Activated T-helper 17 cell treated with anti-CD3 and anti-CD28 coated beads, Interleukin-2, amount 50 U/mL, for 72 hours (primary cell): ENCODE measurements around the gene POU2F3. TPM values are rescaled to one million over a fixed set of nuclear protein-coding genes. Genes with fewer than 3 reads are reported as not detected.

Source experiments
- ATAC-seq: fragments of 150-1000 bp; cut with Tn5 transposase; replicated peaks from 2 replicates; pipeline ENCODE4 v1.10.0; 2021; ENCODE audit warnings: mild to moderate bottlenecking, moderate library complexity
- H3K27ac Mint-ChIP-seq: one replicate; pipeline ENCODE4 v1.8.0; 2022; ENCODE audit warnings: mixed read lengths
- H3K27me3 Mint-ChIP-seq: one replicate; pipeline ENCODE4 v1.8.0; 2022; ENCODE audit warnings: mixed read lengths
- H3K36me3 Mint-ChIP-seq: one replicate; pipeline ENCODE4 v1.8.0; 2022; ENCODE audit warnings: low read depth, mild to moderate bottlenecking, mixed read lengths
- H3K4me1 Mint-ChIP-seq: one replicate; pipeline ENCODE4 v1.8.0; 2022; ENCODE audit warnings: mixed read lengths
- H3K4me3 Mint-ChIP-seq: one replicate; pipeline ENCODE4 v1.8.0; 2022; ENCODE audit warnings: mild to moderate bottlenecking, mixed read lengths
- H3K9me3 Mint-ChIP-seq: one replicate; pipeline ENCODE4 v1.8.0; 2022; ENCODE audit warnings: mixed read lengths
- total RNA-seq, 2 donors: library from RNA; stranded (reverse); gene quantifications; one replicate each; pipeline ENCODE4 v1.2.3, GENCODE V29; 2022

POU2F3 gene
- under 1 TPM in 1 of 2 donors, not detected in 1; 0.13 TPM for total RNA-seq

DNA sequence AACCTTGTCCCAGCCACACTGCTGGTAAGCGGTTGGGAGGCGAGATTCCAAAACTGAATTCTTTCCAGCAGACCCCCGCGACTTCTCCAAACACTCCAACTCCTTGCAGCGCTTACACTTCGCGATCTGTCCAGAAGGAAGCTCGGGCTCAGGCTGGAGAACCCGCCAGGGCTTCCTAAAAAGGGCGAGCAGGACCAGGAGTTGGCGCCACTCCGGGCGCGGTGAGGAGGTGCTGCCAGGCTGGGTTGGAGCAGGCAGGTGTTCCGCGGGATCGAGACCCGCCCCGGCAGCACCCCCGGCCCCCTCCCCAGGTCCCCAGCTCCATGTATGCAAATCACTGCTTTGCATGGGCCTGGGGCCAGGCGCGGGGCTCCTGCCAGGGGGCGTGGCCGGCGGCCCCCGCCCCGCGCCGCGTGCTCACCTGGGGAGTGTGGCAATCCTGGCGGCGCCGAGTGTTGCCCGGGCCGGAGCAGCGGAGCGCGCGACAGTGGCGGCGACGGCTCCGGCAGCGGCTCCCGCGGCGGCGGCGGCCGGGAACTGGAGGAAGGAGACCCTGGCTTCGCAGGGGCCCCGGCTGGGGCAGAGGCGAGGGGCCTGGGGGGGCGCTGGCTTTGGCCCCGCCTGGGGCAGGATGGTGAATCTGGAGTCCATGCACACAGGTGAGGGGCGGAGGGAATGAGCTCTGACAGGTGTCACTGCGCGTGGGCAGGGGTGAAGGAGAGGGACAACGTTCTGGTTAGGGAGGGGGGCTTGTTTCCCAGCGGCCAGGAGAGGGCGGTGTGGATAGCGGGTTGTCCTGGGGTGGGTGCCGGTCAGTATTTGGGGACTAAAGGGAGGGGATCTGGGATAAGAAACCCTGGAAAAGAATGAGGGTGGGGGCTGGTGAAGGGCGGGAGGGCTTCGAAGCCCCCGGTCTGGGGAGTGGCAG, at the start of gene POU2F3:
Gene POU2F3 (plus strand): TSS at position 428 of the 928 bp plus-strand sequence. CDS start 204 bp downstream, at position 632.
- ATAC-seq: no peak
- peaks cover 65% of the 10 kb centered on the region for H3K27me3 Mint-ChIP-seq

DNA sequence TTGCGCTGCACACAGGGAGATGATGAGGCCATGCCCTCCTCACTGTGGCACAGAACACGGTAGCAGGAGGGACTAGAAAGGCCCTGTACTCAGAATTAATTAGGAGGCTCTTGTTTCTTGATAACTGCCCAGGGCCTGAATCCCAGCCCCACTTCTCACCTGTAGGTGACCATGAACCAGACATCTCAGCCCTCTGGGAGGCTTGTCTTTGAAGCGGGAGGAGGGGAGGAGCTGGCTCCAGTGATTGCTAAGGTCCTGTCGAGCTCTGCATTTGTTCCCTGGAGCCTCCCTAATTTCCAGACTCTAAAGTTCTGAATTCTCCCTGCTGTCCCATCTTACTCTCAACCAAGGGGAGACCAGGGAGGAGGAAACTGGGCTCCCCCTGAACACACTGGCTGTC, 48.9 kb upstream of the POU2F3 start:
- Mint-ChIP-seq H3K36me3 (no peaks in the 10 kb centered on the region), H3K27ac (no peak overlapping the region), H3K27me3 (peaks cover 4% of the 10 kb centered on the region), H3K9me3 (no peaks in the 10 kb centered on the region), H3K4me1 (peaks cover 10% of the 10 kb centered on the region), H3K4me3 (no peak overlapping the region)
- ATAC-seq: no peak

More for the DNA sequence above, at the start of gene POU2F3:
- Mint-ChIP-seq H3K4me1 (no peaks in the 10 kb centered on the region), H3K9me3 (no peaks in the 10 kb centered on the region), H3K4me3 (no peak within 1 kb of the TSS), H3K36me3 (no peaks in the 10 kb centered on the region), H3K27ac (no peak within 1 kb of the TSS)

GRCh38 chr11:120192831-120193625, 46.9 kb upstream of the POU2F3 start:
- H3K27ac Mint-ChIP-seq: no peak overlapping the region
- peaks cover 4% of the 10 kb centered on the region for H3K27me3 Mint-ChIP-seq
- no peaks in the 10 kb centered on the region for H3K4me1 Mint-ChIP-seq
- no peak overlapping the region for H3K4me3 Mint-ChIP-seq
- no peak for ATAC-seq
- H3K9me3 Mint-ChIP-seq: no peaks in the 10 kb centered on the region
- H3K36me3 Mint-ChIP-seq: no peaks in the 10 kb centered on the region

DNA sequence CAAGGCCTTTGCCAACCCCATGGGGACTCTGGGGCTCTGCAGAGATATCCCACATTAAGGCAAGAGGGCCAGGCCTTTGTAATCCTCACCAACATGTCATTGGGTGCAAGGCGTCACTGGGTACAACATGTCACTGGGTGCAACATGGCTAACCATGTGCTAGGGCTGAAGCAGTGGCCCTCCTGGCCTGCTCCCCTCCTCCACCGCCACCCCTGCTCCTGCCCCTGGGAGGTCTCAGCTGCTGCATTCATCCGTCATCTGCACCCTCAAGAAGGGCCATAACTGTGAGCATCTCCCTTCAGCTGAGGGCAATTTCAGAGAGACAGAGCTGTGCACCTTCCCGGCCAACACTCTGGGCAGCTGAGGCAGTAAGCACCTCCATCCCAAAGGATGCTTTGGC, 45.8 kb upstream of the POU2F3 start:
- ATAC-seq: no peak
- H3K9me3 Mint-ChIP-seq: no peaks in the 10 kb centered on the region
- no peak overlapping the region for H3K4me3 Mint-ChIP-seq
- H3K27me3 Mint-ChIP-seq: peaks cover 4% of the 10 kb centered on the region
- H3K36me3 Mint-ChIP-seq: no peaks in the 10 kb centered on the region
- H3K4me1 Mint-ChIP-seq: no peaks in the 10 kb centered on the region
- no peak overlapping the region for H3K27ac Mint-ChIP-seq

- ATAC-seq: no peak
- no peaks in the 10 kb centered on the region for H3K36me3 Mint-ChIP-seq
- no peaks in the 10 kb centered on the region for H3K4me1 Mint-ChIP-seq
- H3K27me3 Mint-ChIP-seq: peaks cover 13% of the 10 kb centered on the region
- H3K9me3 Mint-ChIP-seq: no peaks in the 10 kb centered on the region
- no peak overlapping the region for H3K4me3 Mint-ChIP-seq
- no peak overlapping the region for H3K27ac Mint-ChIP-seq
Observed at GRCh38 chr11:120195601-120196320, 44.2 kb upstream of the POU2F3 start.

DNA sequence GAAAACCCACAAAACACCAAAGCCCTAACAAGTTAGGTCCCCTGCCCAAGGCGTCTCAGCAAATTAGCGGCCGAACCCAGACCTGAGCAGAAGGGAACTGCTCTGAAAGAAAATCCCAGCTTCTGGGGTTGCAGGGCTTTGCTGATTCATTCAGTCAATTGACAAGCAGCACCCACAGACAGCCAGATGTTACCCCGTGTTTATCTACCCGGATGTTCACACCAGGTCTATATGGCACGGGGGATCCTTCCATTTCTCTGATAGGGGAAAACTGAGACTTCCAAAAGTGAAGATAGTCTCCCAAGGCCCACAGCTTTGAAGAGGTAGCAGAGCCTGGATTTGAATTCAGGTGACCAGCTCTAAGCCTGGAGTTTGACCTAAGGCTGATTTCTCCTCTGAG, 43.1 kb upstream of the POU2F3 start:
- no peak for ATAC-seq
- no peaks in the 10 kb centered on the region for H3K36me3 Mint-ChIP-seq
- H3K9me3 Mint-ChIP-seq: no peaks in the 10 kb centered on the region
- H3K4me3 Mint-ChIP-seq: no peak overlapping the region
- no peaks in the 10 kb centered on the region for H3K4me1 Mint-ChIP-seq
- peaks cover 11% of the 10 kb centered on the region for H3K27me3 Mint-ChIP-seq
- H3K27ac Mint-ChIP-seq: no peak overlapping the region

GRCh38 chr11:120197251-120197891, 42.6 kb upstream of the POU2F3 start:
- Mint-ChIP-seq H3K27ac (no peak overlapping the region), H3K4me3 (no peak overlapping the region)

DNA sequence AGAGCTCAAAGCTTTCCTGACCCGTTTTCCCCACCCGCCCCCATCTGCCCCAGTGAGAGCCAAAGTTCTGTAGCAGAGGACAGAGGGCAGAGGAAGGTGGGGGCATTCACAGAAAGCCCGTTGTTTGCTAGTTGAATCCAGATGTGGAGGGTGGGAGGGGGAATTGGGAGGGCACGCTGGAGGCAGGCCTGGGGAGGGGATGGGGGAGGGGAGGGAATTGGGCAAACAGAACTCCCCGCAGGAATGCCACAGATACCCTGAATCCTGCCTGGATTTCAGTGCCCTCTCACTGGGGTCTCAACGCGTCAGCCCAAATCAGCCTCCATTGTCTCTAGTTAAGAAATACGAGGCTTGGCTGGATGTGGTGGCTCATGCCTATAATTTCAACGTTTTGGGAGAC, 42.0 kb upstream of the POU2F3 start:
- Mint-ChIP-seq H3K27me3 (peaks cover 11% of the 10 kb centered on the region), H3K36me3 (no peaks in the 10 kb centered on the region)

More at GRCh38 chr11:120197251-120197891, 42.6 kb upstream of the POU2F3 start:
- no peak for ATAC-seq
- Mint-ChIP-seq H3K36me3 (no peaks in the 10 kb centered on the region), H3K4me1 (no peaks in the 10 kb centered on the region), H3K9me3 (no peaks in the 10 kb centered on the region), H3K27me3 (peaks cover 11% of the 10 kb centered on the region)

DNA sequence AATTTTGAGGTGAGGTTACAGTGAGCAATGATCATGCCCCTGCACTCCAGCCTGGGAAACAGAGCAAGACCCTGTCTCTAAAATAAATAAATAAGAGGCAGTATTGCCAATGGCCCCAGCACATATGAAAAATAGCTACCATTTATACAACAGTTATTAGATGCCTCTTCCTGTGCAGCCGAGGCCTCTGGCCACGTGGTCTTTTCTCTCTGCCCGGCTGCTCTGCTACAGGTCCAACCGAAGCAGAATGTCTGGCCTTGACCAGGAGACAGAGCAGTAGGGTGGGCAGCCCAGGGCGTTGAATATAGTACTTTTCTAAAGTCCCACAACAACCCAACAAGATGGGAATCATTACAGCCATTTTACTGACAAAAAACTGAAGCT, 41.5 kb upstream of the POU2F3 start:
- Mint-ChIP-seq H3K4me3 (no peak overlapping the region), H3K36me3 (no peaks in the 10 kb centered on the region), H3K9me3 (no peaks in the 10 kb centered on the region), H3K27ac (no peak overlapping the region), H3K27me3 (peaks cover 11% of the 10 kb centered on the region), H3K4me1 (no peaks in the 10 kb centered on the region)
- no peak for ATAC-seq

More for the DNA sequence above, 42.0 kb upstream of the POU2F3 start:
- Mint-ChIP-seq H3K4me1 (no peaks in the 10 kb centered on the region), H3K4me3 (no peak overlapping the region), H3K27ac (no peak overlapping the region), H3K9me3 (no peaks in the 10 kb centered on the region)
- ATAC-seq: no peak

DNA sequence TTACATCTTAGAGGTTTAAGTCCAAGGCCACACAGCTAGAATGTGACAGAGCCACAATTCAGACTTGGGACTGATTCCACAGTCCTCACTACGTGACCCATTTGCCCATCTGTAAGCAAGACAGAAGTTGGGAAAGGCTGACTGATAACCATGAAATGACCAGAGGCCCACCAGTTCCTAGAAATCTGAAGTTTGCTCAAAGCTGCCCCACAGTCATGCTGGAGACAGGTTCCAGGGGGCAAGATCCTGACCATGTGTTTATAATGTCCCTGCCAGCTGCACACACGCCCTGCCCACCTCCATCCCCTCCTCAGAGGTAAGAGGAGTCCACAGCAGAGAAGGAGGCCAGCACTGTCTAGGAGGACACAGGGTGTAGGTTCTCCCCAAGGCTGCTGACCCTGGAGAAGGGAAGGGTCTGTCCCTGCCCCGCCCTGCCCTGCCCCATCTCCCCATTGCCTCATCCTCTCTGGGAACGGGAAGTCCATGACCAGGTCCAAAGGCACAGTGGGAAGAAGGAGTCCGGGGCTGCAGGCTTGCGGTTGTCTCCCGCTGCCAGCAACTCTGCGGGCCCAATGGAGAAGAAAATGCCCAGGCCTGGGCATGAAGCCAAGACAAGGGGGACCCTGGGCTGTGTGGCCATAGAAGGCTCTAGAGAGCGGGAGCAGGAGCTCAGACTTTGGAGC, 41.0 kb upstream of the POU2F3 start:
- peaks cover 11% of the 10 kb centered on the region for H3K27me3 Mint-ChIP-seq
- no peaks in the 10 kb centered on the region for H3K4me1 Mint-ChIP-seq
- no peaks in the 10 kb centered on the region for H3K36me3 Mint-ChIP-seq
- H3K9me3 Mint-ChIP-seq: no peaks in the 10 kb centered on the region
- H3K4me3 Mint-ChIP-seq: no peak overlapping the region
- no peak overlapping the region for H3K27ac Mint-ChIP-seq
- no peak for ATAC-seq

GRCh38 chr11:120199613-120200012, 40.3 kb upstream of the POU2F3 start:
- Mint-ChIP-seq H3K36me3 (no peaks in the 10 kb centered on the region), H3K27ac (no peak overlapping the region), H3K9me3 (no peaks in the 10 kb centered on the region), H3K4me1 (no peaks in the 10 kb centered on the region), H3K4me3 (no peak overlapping the region), H3K27me3 (peaks cover 11% of the 10 kb centered on the region)
- no peak for ATAC-seq

GRCh38 chr11:120200677-120201076, 39.3 kb upstream of the POU2F3 start:
- Mint-ChIP-seq H3K27ac (no peak overlapping the region), H3K4me3 (no peak overlapping the region), H3K27me3 (peaks cover 18% of the 10 kb centered on the region), H3K9me3 (no peaks in the 10 kb centered on the region), H3K4me1 (no peaks in the 10 kb centered on the region), H3K36me3 (no peaks in the 10 kb centered on the region)
- ATAC-seq: no peak

DNA sequence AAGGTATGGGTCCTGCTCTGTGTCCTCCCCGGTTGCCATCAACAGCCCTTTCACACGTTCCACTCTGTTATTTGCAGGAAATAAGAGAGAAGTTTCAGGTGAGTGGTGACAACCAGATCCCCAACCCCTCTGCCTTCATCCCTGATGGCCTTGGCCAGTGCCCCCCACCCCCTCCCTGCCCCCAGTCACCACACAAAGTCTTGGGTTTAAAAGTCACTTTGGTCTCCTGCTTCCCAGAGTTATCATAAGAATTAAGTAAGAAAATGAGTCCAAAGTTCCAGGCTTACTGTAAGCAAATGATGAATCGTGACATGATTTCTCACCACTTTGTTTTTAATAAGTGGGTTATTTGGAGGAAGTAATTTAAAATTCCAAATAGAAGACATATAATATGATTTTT, 38.3 kb upstream of the POU2F3 start:
- H3K4me1 Mint-ChIP-seq: no peaks in the 10 kb centered on the region
- ATAC-seq: no peak
- H3K36me3 Mint-ChIP-seq: no peaks in the 10 kb centered on the region
- no peaks in the 10 kb centered on the region for H3K9me3 Mint-ChIP-seq
- H3K4me3 Mint-ChIP-seq: no peak overlapping the region
- peaks cover 22% of the 10 kb centered on the region for H3K27me3 Mint-ChIP-seq
- H3K27ac Mint-ChIP-seq: no peak overlapping the region
